Colonic mucosa (tissue), 4 donors: ENCODE results near the gene KDR. TPM values are rescaled to one million over a fixed set of nuclear protein-coding genes. Genes with fewer than 3 reads are reported as not detected.

Source experiments
- DNase-seq: peaks from one replicate; pipeline ENCODE4 v3.0.0-alpha.2; 2020
- H3K27ac ChIP-seq: fragments of 200-600 bp; one replicate; pipeline ENCODE4 v1.8.0; 2021
- H3K27me3 ChIP-seq: fragments of 200-600 bp; one replicate; pipeline ENCODE4 v1.8.0; 2021
- H3K36me3 ChIP-seq: fragments of 200-600 bp; one replicate; pipeline ENCODE4 v1.8.0; 2021
- H3K4me1 ChIP-seq: fragments of 200-600 bp; one replicate; pipeline ENCODE4 v1.8.0; 2021; ENCODE audit warnings: mild to moderate bottlenecking
- H3K4me3 ChIP-seq: fragments of 200-600 bp; one replicate; pipeline ENCODE4 v1.8.0; 2021
- H3K9ac ChIP-seq, 2 donors: one replicate each; pipeline ENCODE4 v1.7.0; 2013; ENCODE audit warnings: control low read depth in 2 of 2, low read depth in 2 of 2, low read length in 2 of 2
- H3K9me3 ChIP-seq: fragments of 200-600 bp; one replicate; pipeline ENCODE4 v1.8.0; 2021
- intact Hi-C: fragments of 100-400 bp; cut with DNase I; formaldehyde crosslinking; loops from one replicate; pipeline ENCODE4 v1.14.1; 2022
- total RNA-seq, 2 donors: library from RNA; stranded (reverse); fragmentation: NEBNext Ultra II Directional in 1 of 2; extraction: Animal tissue kit (Norgen Biotek cat#: 25700) in 1 of 2; gene quantifications; one replicate each; pipeline ENCODE4 v1.2.1, GENCODE V29; 2021
- TF ChIP-seq, protein P1 (sequence below): fragments of 200-600 bp; IDR thresholded peaks from one replicate; pipeline ENCODE4 v1.8.0; 2022; ENCODE audit warnings: antibody characterized with exemption, mild to moderate bottlenecking
- donor health status: healthy.
- donor health status: DM: no; HTN: no; CAD: no.
- donor health status: DM: no; HTN: no; CAD: no.

The KDR gene
- total RNA-seq, 2 donors from 2014 or later, result 3.4 to 6.5 TPM

DNA sequence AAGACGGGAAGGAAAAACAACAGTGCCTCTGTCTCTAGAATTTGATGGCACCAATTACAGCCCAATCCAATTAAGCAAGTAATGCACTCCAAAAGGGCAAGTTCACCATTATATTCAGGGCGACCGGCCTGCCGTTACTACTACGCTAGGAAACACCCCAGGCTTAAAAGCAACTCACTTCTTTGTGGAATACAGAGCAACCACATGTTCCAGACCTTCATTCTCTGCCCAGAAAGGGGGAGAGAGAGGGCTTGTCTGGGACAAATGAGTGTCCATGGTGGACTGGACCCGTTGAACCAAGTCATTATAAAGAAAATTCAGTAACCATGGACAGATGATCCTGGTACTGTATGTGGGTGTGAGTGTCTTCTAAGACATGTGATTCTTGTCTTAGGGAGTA is 1.6 kb downstream of the KDR start:
- intact Hi-C loops, result no loop called here
- peaks cover 21% of the 10 kb centered on the region for H3K27me3 ChIP-seq
- no peaks in the 10 kb centered on the region for H3K4me1 ChIP-seq
- no peaks in the 10 kb centered on the region for H3K36me3 ChIP-seq
- TF ChIP-seq, protein P1, sequence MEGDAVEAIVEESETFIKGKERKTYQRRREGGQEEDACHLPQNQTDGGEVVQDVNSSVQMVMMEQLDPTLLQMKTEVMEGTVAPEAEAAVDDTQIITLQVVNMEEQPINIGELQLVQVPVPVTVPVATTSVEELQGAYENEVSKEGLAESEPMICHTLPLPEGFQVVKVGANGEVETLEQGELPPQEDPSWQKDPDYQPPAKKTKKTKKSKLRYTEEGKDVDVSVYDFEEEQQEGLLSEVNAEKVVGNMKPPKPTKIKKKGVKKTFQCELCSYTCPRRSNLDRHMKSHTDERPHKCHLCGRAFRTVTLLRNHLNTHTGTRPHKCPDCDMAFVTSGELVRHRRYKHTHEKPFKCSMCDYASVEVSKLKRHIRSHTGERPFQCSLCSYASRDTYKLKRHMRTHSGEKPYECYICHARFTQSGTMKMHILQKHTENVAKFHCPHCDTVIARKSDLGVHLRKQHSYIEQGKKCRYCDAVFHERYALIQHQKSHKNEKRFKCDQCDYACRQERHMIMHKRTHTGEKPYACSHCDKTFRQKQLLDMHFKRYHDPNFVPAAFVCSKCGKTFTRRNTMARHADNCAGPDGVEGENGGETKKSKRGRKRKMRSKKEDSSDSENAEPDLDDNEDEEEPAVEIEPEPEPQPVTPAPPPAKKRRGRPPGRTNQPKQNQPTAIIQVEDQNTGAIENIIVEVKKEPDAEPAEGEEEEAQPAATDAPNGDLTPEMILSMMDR, result no peak
- no peak overlapping the region for H3K27ac ChIP-seq
- H3K9me3 ChIP-seq, result no peaks in the 10 kb centered on the region
- DNase-seq, result no peak
- no peak overlapping the region for H3K4me3 ChIP-seq
- no peak overlapping the region for H3K9ac ChIP-seq

DNA sequence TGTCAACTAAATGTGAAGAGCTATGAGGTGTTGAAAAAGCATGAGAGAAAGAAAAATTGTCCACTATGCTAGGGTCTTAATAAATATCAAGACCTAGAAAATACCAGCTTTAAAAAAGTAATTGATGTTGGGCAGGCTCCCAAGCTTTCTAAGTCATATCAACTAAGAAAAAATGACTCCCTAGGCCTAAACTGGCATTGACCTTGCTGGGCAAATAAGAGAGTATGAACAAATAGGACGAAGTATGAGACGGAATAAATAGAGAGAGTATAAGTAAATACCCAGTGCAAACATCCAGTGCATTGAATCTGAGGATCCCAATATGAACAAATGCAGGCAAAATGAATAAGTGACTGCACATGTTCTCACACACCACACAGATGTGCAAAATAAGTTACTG is 3.2 kb downstream of the KDR start:
- H3K27ac ChIP-seq, result no peak overlapping the region
- H3K9ac ChIP-seq, result no peak overlapping the region
- intact Hi-C loops, result no loop called here
- peaks cover 21% of the 10 kb centered on the region for H3K27me3 ChIP-seq
- TF ChIP-seq, protein P1, result no peak
- DNase-seq, result no peak
- H3K4me1 ChIP-seq, result no peaks in the 10 kb centered on the region
- no peaks in the 10 kb centered on the region for H3K9me3 ChIP-seq
- no peaks in the 10 kb centered on the region for H3K36me3 ChIP-seq
- no peak overlapping the region for H3K4me3 ChIP-seq

DNA sequence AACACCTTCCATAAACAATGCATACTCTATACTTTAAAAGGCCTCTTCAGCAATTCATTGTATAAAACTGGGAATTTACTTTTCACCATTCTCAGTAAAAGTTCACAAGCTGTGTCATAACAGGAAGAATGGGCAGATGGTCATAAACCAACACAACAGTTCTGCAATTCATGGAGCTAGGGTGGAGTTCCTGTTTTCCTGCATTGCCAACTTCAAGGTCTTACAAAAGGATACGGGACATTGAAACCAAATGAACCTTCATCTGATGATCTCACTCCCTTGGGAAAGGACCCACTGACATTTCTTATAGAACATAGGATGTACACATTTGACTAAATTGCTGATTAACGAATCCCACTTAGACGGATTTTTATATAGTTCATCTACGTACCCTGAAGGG is 4.1 kb downstream of the KDR start:
- no peak overlapping the region for H3K9ac ChIP-seq
- H3K27ac ChIP-seq, result no peak overlapping the region

DNA sequence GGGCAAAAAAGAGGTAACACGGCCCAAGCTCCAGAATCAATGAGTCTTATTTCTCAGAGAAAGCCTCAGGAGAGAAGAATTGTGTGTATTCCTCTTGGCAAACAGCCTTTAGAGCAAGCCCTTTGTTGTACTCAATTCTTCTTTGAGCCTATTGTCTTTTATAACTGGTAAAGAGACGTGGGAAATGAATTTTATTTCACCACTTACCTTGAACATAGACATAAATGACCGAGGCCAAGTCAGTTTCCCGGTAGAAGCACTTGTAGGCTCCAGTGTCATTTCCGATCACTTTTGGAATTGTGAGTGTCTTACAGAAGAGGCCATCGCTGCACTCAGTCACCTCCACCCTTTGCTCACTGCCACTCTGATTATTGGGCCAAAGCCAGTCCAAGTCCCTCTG is 7.0 kb downstream of the KDR start:
- Histone ChIP-seq H3K4me3 (no peak overlapping the region), H3K4me1 (no peaks in the 10 kb centered on the region), H3K27ac (no peak overlapping the region), H3K9ac (no peak overlapping the region), H3K27me3 (no peaks in the 10 kb centered on the region), H3K36me3 (no peaks in the 10 kb centered on the region), H3K9me3 (no peaks in the 10 kb centered on the region)
- TF ChIP-seq, protein P1, result no peak
- no peak for DNase-seq
- intact Hi-C loops, result no loop called here

More for the DNA sequence above, 4.1 kb downstream of the KDR start:
- Histone ChIP-seq H3K36me3 (no peaks in the 10 kb centered on the region), H3K4me3 (no peak overlapping the region), H3K27me3 (peaks cover 21% of the 10 kb centered on the region), H3K9me3 (no peaks in the 10 kb centered on the region), H3K4me1 (no peaks in the 10 kb centered on the region)
- TF ChIP-seq, protein P1, result no peak
- intact Hi-C loops, result no loop called here
- no peak for DNase-seq

DNA sequence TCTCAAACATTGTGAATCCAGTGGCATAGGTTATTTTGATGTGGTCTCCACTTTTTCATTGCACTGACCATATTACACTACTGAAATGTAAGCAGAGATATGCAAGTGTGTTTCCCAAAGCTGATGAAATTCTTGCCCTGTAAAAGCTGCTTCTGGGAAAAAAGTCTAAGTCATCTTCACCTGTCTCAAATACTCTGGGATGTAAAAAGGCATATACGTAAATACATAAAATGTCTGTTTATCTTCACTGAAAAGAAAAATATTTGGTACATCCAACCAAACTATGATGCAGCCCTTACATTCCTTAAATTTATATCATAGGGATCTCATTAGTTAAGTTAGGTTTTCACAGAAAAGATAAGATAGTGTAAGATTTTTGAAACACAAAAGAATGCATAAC is 7.9 kb downstream of the KDR start:
- Histone ChIP-seq H3K27ac (no peak overlapping the region), H3K4me1 (no peaks in the 10 kb centered on the region)

More for the DNA sequence above, 7.9 kb downstream of the KDR start:
- Histone ChIP-seq H3K9ac (no peak overlapping the region), H3K36me3 (no peaks in the 10 kb centered on the region), H3K9me3 (no peaks in the 10 kb centered on the region), H3K27me3 (no peaks in the 10 kb centered on the region), H3K4me3 (no peak overlapping the region)
- no peak for DNase-seq
- intact Hi-C loops, result no loop called here
- TF ChIP-seq, protein P1, result no peak
